GM12872 (cell line): ENCODE results near the gene CCDC86.

Experiments
- CTCF ChIP-seq: IDR thresholded peaks from 3 replicates; pipeline ENCODE4 v1.5.1; 2011; ENCODE audit warnings: low read depth, mild to moderate bottlenecking, low read length, moderate library complexity; ENCODE audit not compliant: insufficient read depth

CCDC86 gene

GRCh38 chr11:60869451-60869825 is 27.5 kb downstream of the CCDC86 start:
- no peak for TF ChIP-seq CTCF

- TF ChIP-seq CTCF = no peak
Measured at GRCh38 chr11:60870276-60870675, 28.4 kb downstream of the CCDC86 start.

- TF ChIP-seq CTCF = no peak
Measured at GRCh38 chr11:60870733-60871377, 28.9 kb downstream of the CCDC86 start.

GRCh38 chr11:60871378-60872061 is 29.6 kb downstream of the CCDC86 start:
- TF ChIP-seq CTCF = no peak

- no peak for TF ChIP-seq CTCF
Measured at GRCh38 chr11:60872124-60872960, 30.4 kb downstream of the CCDC86 start.

GRCh38 chr11:60872961-60873524 is 31.1 kb downstream of the CCDC86 start:
- TF ChIP-seq CTCF = no peak

- no peak for TF ChIP-seq CTCF
Measured at GRCh38 chr11:60873533-60873932, 31.6 kb downstream of the CCDC86 start.
